Osteoblast (primary cell): ENCODE measurements around the gene CTU2. TPM values are rescaled to one million over a fixed set of nuclear protein-coding genes. Genes with fewer than 3 reads are reported as not detected.

Experiments
- DNase-seq: peaks from one replicate; pipeline ENCODE4 v3.0.0; 2011; ENCODE audit warnings: low spot score, mixed read lengths; ENCODE audit not compliant: insufficient read length; ENCODE audit errors: missing footprints
- H2AFZ ChIP-seq: 2 replicates; pipeline ENCODE4 v1.6.0; 2011; ENCODE audit warnings: mild to moderate bottlenecking, low read length
- H3K27ac ChIP-seq: 2 replicates; pipeline ENCODE4 v1.5.1; 2011; ENCODE audit warnings: mild to moderate bottlenecking, low read depth, low read length, moderate library complexity
- H3K27me3 ChIP-seq: 2 replicates; pipeline ENCODE4 v1.6.0; 2012; ENCODE audit warnings: mild to moderate bottlenecking, control low read depth, inconsistent platforms, low read length, moderate library complexity; ENCODE audit not compliant: insufficient read depth
- H3K36me3 ChIP-seq: 2 replicates; pipeline ENCODE4 v1.5.1; 2011; ENCODE audit warnings: mild to moderate bottlenecking, low read length, control low read depth, moderate library complexity; ENCODE audit not compliant: insufficient read depth
- H3K4me1 ChIP-seq: 2 replicates; pipeline ENCODE4 v1.5.1; 2011; ENCODE audit warnings: mild to moderate bottlenecking, low read length, control low read depth, moderate library complexity; ENCODE audit not compliant: insufficient read depth
- H3K4me2 ChIP-seq: 2 replicates; pipeline ENCODE4 v1.6.0; 2011; ENCODE audit warnings: mild to moderate bottlenecking, low read length; ENCODE audit not compliant: insufficient read depth
- H3K4me3 ChIP-seq: fragments of 200-600 bp; sonication (generic); 3 replicates; pipeline ENCODE4 v1.5.1; 2012; ENCODE audit warnings: mild to moderate bottlenecking, low read length, inconsistent platforms; ENCODE audit not compliant: insufficient read depth
- H3K79me2 ChIP-seq: 2 replicates; pipeline ENCODE4 v1.6.0; 2012; ENCODE audit warnings: mild to moderate bottlenecking, low read length, control low read depth, inconsistent platforms; ENCODE audit not compliant: insufficient read depth
- H3K9me3 ChIP-seq: 2 replicates; pipeline ENCODE4 v1.5.1; 2011; ENCODE audit warnings: low read depth, low read length, control low read depth
- H4K20me1 ChIP-seq: 2 replicates; pipeline ENCODE4 v1.6.0; 2012; ENCODE audit warnings: mild to moderate bottlenecking, low read length, control low read depth; ENCODE audit not compliant: insufficient read depth
- CTCF ChIP-seq: IDR thresholded peaks from 2 replicates; pipeline ENCODE4 v1.5.1; 2011; ENCODE audit warnings: mild to moderate bottlenecking, low read depth, low read length, moderate library complexity; ENCODE audit errors: extremely low read depth
- total RNA-seq: library from RNA; depleted of rRNA; stranded (reverse); fragments of >200 nt; gene quantifications from 2 replicates; pipeline ENCODE4 v1.2.3, GENCODE V29; 2012

CTU2 gene
- total RNA-seq, 1 donor, result 14.8 TPM

DNA sequence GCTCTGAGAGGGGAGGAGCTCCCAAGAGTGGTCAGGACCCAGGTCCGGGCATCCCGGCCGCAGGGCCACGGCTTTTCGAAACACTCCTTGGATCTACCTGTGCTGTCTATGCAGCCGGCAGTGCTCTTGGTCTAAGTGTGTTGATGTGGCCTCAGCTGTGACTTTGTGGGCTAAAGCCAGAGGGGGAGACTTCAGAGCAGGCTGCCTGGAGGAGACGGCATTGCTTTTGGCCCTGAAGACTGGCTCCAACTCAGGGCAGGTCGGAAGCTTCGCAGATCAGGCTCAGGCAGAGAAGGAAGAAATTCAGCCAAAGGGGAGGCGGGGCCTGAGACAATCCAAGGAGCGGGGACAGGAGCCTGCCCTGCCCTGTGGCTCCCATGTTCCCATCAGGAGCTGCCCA lies 47.3 kb downstream of the CTU2 start:
- no peak overlapping the region for H2AFZ ChIP-seq
- peak overlapping the region; percentile 53 for H3K27ac ChIP-seq
- H3K4me3 ChIP-seq, result no peak overlapping the region
- no peak for TF ChIP-seq CTCF
- H3K36me3 ChIP-seq, result peaks cover 3% of the 10 kb centered on the region
- no peaks in the 10 kb centered on the region for H3K9me3 ChIP-seq
- H4K20me1 ChIP-seq, result peaks cover 69% of the 10 kb centered on the region
- H3K4me2 ChIP-seq, result no peak overlapping the region
- peaks cover 30% of the 10 kb centered on the region for H3K4me1 ChIP-seq
- no peaks in the 10 kb centered on the region for H3K27me3 ChIP-seq
- no peak for DNase-seq
- H3K79me2 ChIP-seq, result peaks cover 90% of the 10 kb centered on the region

GRCh38 chr16:88754109-88754911 lies 48.0 kb downstream of the CTU2 start:
- H3K27ac ChIP-seq, result peak overlapping the region; percentile 56
- H3K4me1 ChIP-seq, result peaks cover 36% of the 10 kb centered on the region
- no peak overlapping the region for H2AFZ ChIP-seq
- peak; percentile 92 for DNase-seq
- peak overlapping the region; percentile 55 for H3K4me2 ChIP-seq
- no peak overlapping the region for H3K4me3 ChIP-seq
- H3K27me3 ChIP-seq, result no peaks in the 10 kb centered on the region
- H3K36me3 ChIP-seq, result peaks cover 9% of the 10 kb centered on the region
- no peak for TF ChIP-seq CTCF
- H3K79me2 ChIP-seq, result peaks cover 94% of the 10 kb centered on the region
- H3K9me3 ChIP-seq, result no peaks in the 10 kb centered on the region
- peaks cover 75% of the 10 kb centered on the region for H4K20me1 ChIP-seq

DNA sequence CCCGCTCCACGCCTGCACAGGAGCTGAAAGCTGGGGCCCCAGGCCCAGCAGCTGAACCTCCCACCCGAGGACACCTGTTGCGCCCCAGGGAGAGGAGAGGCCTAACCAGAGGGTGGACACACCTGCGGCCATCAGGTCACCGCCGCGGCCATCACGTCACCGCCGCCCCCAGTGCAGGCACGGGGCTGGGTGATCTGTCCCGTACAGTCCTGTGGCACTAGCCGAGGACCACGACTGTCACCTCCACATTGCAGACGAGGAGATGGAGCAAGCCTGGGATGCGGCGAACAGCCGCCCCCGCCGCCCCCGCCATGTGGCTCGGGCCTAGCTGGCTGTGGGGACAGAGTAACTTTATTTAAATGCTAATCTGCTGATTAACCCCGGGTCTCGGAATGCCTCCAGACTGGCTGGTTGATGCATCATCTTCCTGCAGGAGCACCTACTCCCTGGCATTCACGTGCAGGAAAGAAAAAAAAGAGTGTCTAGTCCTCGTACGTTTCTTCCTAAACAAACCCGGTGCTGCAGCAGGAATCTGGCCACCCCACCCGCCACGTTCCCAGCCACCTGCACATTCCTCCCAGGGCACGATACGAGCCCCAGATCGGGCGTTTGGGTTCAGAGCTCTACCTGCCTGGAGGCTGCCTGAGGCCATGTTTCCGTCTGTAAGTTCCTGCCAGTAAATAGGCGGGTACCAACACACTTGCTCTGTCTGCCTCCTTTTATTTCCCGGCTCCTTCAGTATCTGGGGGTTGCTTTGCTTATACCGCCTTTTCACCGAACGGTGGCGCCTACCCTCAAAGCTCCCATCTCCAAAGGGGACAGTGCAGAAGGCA lies 48.8 kb downstream of the CTU2 start:
- Histone ChIP-seq H2AFZ (no peak overlapping the region), H3K36me3 (peaks cover 9% of the 10 kb centered on the region), H3K27ac (peak overlapping the region; percentile 56), H4K20me1 (peaks cover 83% of the 10 kb centered on the region), H3K27me3 (no peaks in the 10 kb centered on the region), H3K79me2 (peaks cover 94% of the 10 kb centered on the region), H3K4me3 (no peak overlapping the region), H3K9me3 (no peaks in the 10 kb centered on the region), H3K4me1 (peaks cover 36% of the 10 kb centered on the region), H3K4me2 (peak overlapping the region; percentile 55)
- peak; percentile 33 for TF ChIP-seq CTCF
- DNase-seq, result peak; percentile 97
